Measurements from ENCODE around the gene ADAMTS3.

Gene ADAMTS3

GRCh38 chr4:72410158-72410557 lies 158.9 kb downstream of the ADAMTS3 start:
- Histone ChIP-seq H3K4me3 (ENCODE audit: low read depth, low read length) (no peak overlapping the region), H3K4me1 (ENCODE audit: control insufficient read depth, insufficient read depth, low read length) (no peaks in the 10 kb centered on the region), H3K9me3 (ENCODE audit: control insufficient read depth, insufficient read depth, low read depth, low read length) (no peaks in the 10 kb centered on the region), H3K36me3 (ENCODE audit: control insufficient read depth in 2 of 2, insufficient read depth in 1 of 2, low read length in 2 of 2) (no peaks in the 10 kb centered on the region), H3K27ac (ENCODE audit: extremely low read depth, low read depth, low read length) (no peak overlapping the region)
- CTCF ChIA-PET, result no interaction called here
- POLR2A ChIA-PET, result no interaction called here
- TF ChIP-seq PRDM6 (tag by site-specific recombination; IDR thresholded peaks at IDR 0.05), result peak; percentile 21; the same call in 1 of the 2 replicates
- no peak for TF ChIP-seq ZNF501 (tag by site-specific recombination; IDR thresholded peaks at IDR 0.05)

- no peaks in the 10 kb centered on the region for H3K4me1 ChIP-seq (ENCODE audit: control insufficient read depth, insufficient read depth, low read length)
- ChIA-PET CTCF (no interaction called here), POLR2A (no interaction called here)
- H3K36me3 ChIP-seq (ENCODE audit: control insufficient read depth in 2 of 2, insufficient read depth in 1 of 2, low read length in 2 of 2), result no peaks in the 10 kb centered on the region
- H3K27ac ChIP-seq (ENCODE audit: extremely low read depth, low read depth, low read length), result no peak overlapping the region
- TF ChIP-seq KLF7 (tag by site-specific recombination; IDR thresholded peaks at IDR 0.05; ENCODE audit: borderline replicate concordance) (no peak), ZNF473 (tag by site-specific recombination; IDR thresholded peaks at IDR 0.05) (no peak), ZNF146 (tag by site-specific recombination; IDR thresholded peaks at IDR 0.05) (peak; percentile 77)
- H3K9me3 ChIP-seq (ENCODE audit: control insufficient read depth, insufficient read depth, low read depth, low read length), result no peaks in the 10 kb centered on the region
- no peak overlapping the region for H3K4me3 ChIP-seq (ENCODE audit: low read depth, low read length)
Observed at GRCh38 chr4:72408568-72408967, 160.5 kb downstream of the ADAMTS3 start.

- H3K36me3 ChIP-seq (ENCODE audit: control insufficient read depth in 2 of 2, insufficient read depth in 1 of 2, low read length in 2 of 2), result no peaks in the 10 kb centered on the region
- CTCF ChIA-PET, result interaction anchor here (0.6 kb wide), 1 partner anchor 26 kb away, joined by 3 read pairs; no protein-coding TSS in a partner anchor
- no peaks in the 10 kb centered on the region for H3K9me3 ChIP-seq (ENCODE audit: control insufficient read depth, insufficient read depth, low read depth, low read length)
- H3K4me1 ChIP-seq (ENCODE audit: control insufficient read depth, insufficient read depth, low read length), result no peaks in the 10 kb centered on the region
- POLR2A ChIA-PET, result no interaction called here
- H3K27ac ChIP-seq (ENCODE audit: extremely low read depth, low read depth, low read length), result no peak overlapping the region
- TF ChIP-seq OSR2 (tag by site-specific recombination; IDR thresholded peaks at IDR 0.05) (no peak), ZNF214 (tag by site-specific recombination; IDR thresholded peaks at IDR 0.05; ENCODE audit: borderline replicate concordance) (no peak)
- no peak overlapping the region for H3K4me3 ChIP-seq (ENCODE audit: low read depth, low read length)
Observed at GRCh38 chr4:72405417-72405816, 163.6 kb downstream of the ADAMTS3 start.

GRCh38 chr4:72397314-72397713 lies 171.7 kb downstream of the ADAMTS3 start:
- no peak for TF ChIP-seq ZNF768 (tag by site-specific recombination; IDR thresholded peaks at IDR 0.05)
- TF ChIP-seq SP2 (tag by site-specific recombination; IDR thresholded peaks at IDR 0.05), result no peak
- no peak for TF ChIP-seq ZNF248 (tag by site-specific recombination; IDR thresholded peaks at IDR 0.05)
- TF ChIP-seq REST (tag by site-specific recombination; IDR thresholded peaks at IDR 0.05), result no peak
- TF ChIP-seq ZBTB17 (tag by site-specific recombination; IDR thresholded peaks at IDR 0.05), result no peak
- TF ChIP-seq ZNF157 (tag by site-specific recombination; IDR thresholded peaks at IDR 0.05), result no peak
- no peak overlapping the region for H3K4me3 ChIP-seq (ENCODE audit: low read depth, low read length)
- ChIA-PET CTCF (no interaction called here), POLR2A (no interaction called here)
- H3K9me3 ChIP-seq (ENCODE audit: control insufficient read depth, insufficient read depth, low read depth, low read length), result no peaks in the 10 kb centered on the region
- no peaks in the 10 kb centered on the region for H3K4me1 ChIP-seq (ENCODE audit: control insufficient read depth, insufficient read depth, low read length)
- no peaks in the 10 kb centered on the region for H3K36me3 ChIP-seq (ENCODE audit: control insufficient read depth in 2 of 2, insufficient read depth in 1 of 2, low read length in 2 of 2)
- no peak overlapping the region for H3K27ac ChIP-seq (ENCODE audit: extremely low read depth, low read depth, low read length)

Data from HEK293 (cell line).